PC-9 (cell line): ENCODE data around the gene ADH1C. TPM values are rescaled to one million over a fixed set of nuclear protein-coding genes. Genes with fewer than 3 reads are reported as not detected.

Source experiments
- BruUV-seq: library from RNA; stranded (reverse); fragments of 400-500 nt; replicated peaks from 2 replicates; lab custom pipeline; 2021; lab: Mats Ljungman, UMichigan
- CTCF ChIA-PET: fragments of 300-600 bp; sonication (Branson Sonifier 250); formaldehyde crosslinking; loops from one replicate; lab custom pipeline; 2022; ENCODE audit warnings: antibody characterized with exemption; lab: Charles Lee
- POLR2A ChIA-PET: fragments of 300-600 bp; sonication (Branson Sonifier 250); formaldehyde crosslinking; loops from one replicate; lab custom pipeline; 2022; ENCODE audit warnings: antibody characterized with exemption; ENCODE audit not compliant: unreplicated experiment; lab: Charles Lee
- DNase-seq, 2 experiments: peaks; one replicate each; pipeline versions ENCODE4 v3.0.0 to v3.0.0-alpha.2; 2015 to 2022; ENCODE audit warnings: mixed read lengths in 1 of 2
- H2AFZ ChIP-seq: fragments of 200-600 bp; sonication (generic); 2 replicates; pipeline ENCODE4 v1.8.1; 2017; ENCODE audit warnings: antibody characterized with exemption
- H3F3A ChIP-seq: fragments of 200-600 bp; sonication (generic); 2 replicates; pipeline ENCODE4 v1.8.1; 2017; ENCODE audit warnings: antibody characterized with exemption, mild to moderate bottlenecking, low read depth; ENCODE audit not compliant: insufficient read depth
- H3K27ac ChIP-seq: fragments of 200-600 bp; sonication (generic); 2 replicates; pipeline ENCODE4 v1.6.1; 2016; ENCODE audit warnings: mixed run types
- H3K27me3 ChIP-seq: fragments of 200-600 bp; sonication (generic); 2 replicates; pipeline ENCODE4 v1.6.1; 2016; ENCODE audit warnings: low read depth, mixed run types; ENCODE audit not compliant: insufficient read depth
- H3K36me3 ChIP-seq: fragments of 200-600 bp; sonication (generic); 2 replicates; pipeline ENCODE4 v1.6.1; 2016; ENCODE audit warnings: low read depth, mixed run types
- H3K4me1 ChIP-seq: fragments of 200-600 bp; sonication (generic); replicated peaks from 2 replicates; pipeline ENCODE4 v1.6.1; 2016; ENCODE audit warnings: mixed run types; ENCODE audit not compliant: insufficient read depth
- H3K4me2 ChIP-seq: fragments of 200-600 bp; sonication (generic); 2 replicates; pipeline ENCODE4 v1.6.1; 2017; ENCODE audit warnings: mixed run types
- H3K4me3 ChIP-seq: fragments of 200-600 bp; sonication (generic); 2 replicates; pipeline ENCODE4 v1.6.1; 2016; ENCODE audit warnings: mixed run types
- H3K79me2 ChIP-seq: fragments of 200-600 bp; sonication (generic); 2 replicates; pipeline ENCODE4 v1.6.1; 2017; ENCODE audit warnings: low read depth, mixed run types
- H3K9me2 ChIP-seq: fragments of 200-600 bp; sonication (generic); 2 replicates; pipeline ENCODE4 v1.8.1; 2017; ENCODE audit warnings: mild to moderate bottlenecking; ENCODE audit not compliant: insufficient read depth
- H3K9me3 ChIP-seq: fragments of 200-600 bp; sonication (generic); 2 replicates; pipeline ENCODE4 v1.8.1; 2016; ENCODE audit warnings: low read depth; ENCODE audit not compliant: insufficient read depth
- H4K20me1 ChIP-seq: fragments of 200-600 bp; sonication (generic); 2 replicates; pipeline ENCODE4 v1.8.1; 2017; ENCODE audit not compliant: insufficient read depth
- EZH2 ChIP-seq: fragments of 200-600 bp; sonication (generic); IDR thresholded peaks from 2 replicates; pipeline ENCODE4 v1.8.0; 2017; ENCODE audit warnings: antibody characterized with exemption, low read depth
- intact Hi-C: fragments of 100-400 bp; cut with micrococcal nuclease; formaldehyde crosslinking; loops from one replicate; pipeline ENCODE4 v1.10.0; 2022; ENCODE audit not compliant: unreplicated experiment
- total RNA-seq: library from RNA; stranded (reverse); gene quantifications from 2 replicates; pipeline ENCODE4 v1.2.3, GENCODE V29; 2021
- TF ChIP-seq, protein P1 (sequence below): fragments of 200-600 bp; sonication (generic); conservative IDR thresholded peaks from 2 replicates; pipeline ENCODE4 v1.6.1; 2017; ENCODE audit warnings: mixed run types, antibody characterized with exemption, mild to moderate bottlenecking, moderate library complexity

The ADH1C gene
- total RNA-seq, 1 experiment from 2014 or later = 0.63 TPM

- no TSS peak for BruUV-seq
Observed at GRCh38 chr4:99341426-99341825, 11.1 kb downstream of the ADH1C start.

DNA sequence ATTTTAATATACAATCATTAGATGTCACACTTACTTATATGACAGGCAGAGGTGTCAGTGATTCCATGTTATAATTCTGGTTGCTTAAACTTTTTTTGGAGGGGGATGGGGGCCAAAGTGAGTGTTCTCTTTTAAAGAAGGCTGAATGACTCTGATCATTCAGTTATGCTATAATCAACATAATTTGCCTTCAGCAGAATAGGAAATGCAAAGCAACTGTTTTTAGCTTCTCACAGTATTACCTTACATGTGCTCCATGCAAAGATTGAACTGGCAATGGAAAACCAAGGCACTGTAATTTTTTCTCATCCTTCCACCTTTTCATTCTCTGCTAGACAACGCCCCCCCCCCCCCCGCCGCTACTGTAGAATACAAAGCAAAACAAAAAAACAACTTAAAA, 13.4 kb downstream of the ADH1C start:
- H3K36me3 ChIP-seq = no peaks in the 10 kb centered on the region
- POLR2A ChIA-PET = no interaction called here
- no peak overlapping the region for H2AFZ ChIP-seq
- no peak overlapping the region for H3K4me2 ChIP-seq
- no peaks in the 10 kb centered on the region for H4K20me1 ChIP-seq
- H3K27ac ChIP-seq = no peak overlapping the region
- H3F3A ChIP-seq = no peaks in the 10 kb centered on the region
- no peak for DNase-seq
- H3K79me2 ChIP-seq = no peaks in the 10 kb centered on the region
- CTCF ChIA-PET = no interaction called here
- H3K9me2 ChIP-seq = no peaks in the 10 kb centered on the region
- intact Hi-C loops = no loop called here
- no peak for TF ChIP-seq EZH2
- TF ChIP-seq, protein P1, sequence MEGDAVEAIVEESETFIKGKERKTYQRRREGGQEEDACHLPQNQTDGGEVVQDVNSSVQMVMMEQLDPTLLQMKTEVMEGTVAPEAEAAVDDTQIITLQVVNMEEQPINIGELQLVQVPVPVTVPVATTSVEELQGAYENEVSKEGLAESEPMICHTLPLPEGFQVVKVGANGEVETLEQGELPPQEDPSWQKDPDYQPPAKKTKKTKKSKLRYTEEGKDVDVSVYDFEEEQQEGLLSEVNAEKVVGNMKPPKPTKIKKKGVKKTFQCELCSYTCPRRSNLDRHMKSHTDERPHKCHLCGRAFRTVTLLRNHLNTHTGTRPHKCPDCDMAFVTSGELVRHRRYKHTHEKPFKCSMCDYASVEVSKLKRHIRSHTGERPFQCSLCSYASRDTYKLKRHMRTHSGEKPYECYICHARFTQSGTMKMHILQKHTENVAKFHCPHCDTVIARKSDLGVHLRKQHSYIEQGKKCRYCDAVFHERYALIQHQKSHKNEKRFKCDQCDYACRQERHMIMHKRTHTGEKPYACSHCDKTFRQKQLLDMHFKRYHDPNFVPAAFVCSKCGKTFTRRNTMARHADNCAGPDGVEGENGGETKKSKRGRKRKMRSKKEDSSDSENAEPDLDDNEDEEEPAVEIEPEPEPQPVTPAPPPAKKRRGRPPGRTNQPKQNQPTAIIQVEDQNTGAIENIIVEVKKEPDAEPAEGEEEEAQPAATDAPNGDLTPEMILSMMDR = no peak
- no peaks in the 10 kb centered on the region for H3K27me3 ChIP-seq
- no peaks in the 10 kb centered on the region for H3K4me1 ChIP-seq
- H3K9me3 ChIP-seq = no peaks in the 10 kb centered on the region
- no TSS peak for BruUV-seq
- no peak overlapping the region for H3K4me3 ChIP-seq

More at GRCh38 chr4:99341426-99341825, 11.1 kb downstream of the ADH1C start:
- ChIA-PET CTCF (no interaction called here), POLR2A (no interaction called here)
- Histone ChIP-seq H3K79me2 (no peaks in the 10 kb centered on the region), H2AFZ (no peak overlapping the region), H3K9me3 (no peaks in the 10 kb centered on the region), H3F3A (no peaks in the 10 kb centered on the region), H3K4me3 (no peak overlapping the region), H4K20me1 (no peaks in the 10 kb centered on the region), H3K27me3 (no peaks in the 10 kb centered on the region), H3K4me2 (no peak overlapping the region), H3K27ac (no peak overlapping the region), H3K9me2 (no peaks in the 10 kb centered on the region), H3K4me1 (no peaks in the 10 kb centered on the region), H3K36me3 (no peaks in the 10 kb centered on the region)
- DNase-seq = no peak
- TF ChIP-seq EZH2 = no peak
- TF ChIP-seq, protein P1 = no peak
- intact Hi-C loops = no loop called here

DNA sequence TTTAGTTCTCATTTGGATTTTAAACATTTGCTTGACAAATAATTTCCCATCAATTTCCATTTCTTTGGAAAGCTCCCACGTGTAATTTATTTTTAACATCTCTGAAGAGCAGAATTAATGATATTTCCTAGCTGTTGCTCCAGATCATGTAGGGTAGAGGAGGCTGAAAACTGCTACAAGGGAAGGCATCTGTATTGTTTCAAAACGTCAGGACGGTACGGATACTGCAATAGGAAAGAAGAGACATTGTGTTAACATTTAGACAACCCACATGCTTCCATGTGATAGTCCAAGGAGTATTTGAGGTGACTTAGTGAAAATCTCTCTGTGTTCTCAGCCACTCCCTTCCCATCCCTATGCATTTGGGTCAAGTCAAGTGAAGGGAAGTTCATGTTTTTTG, 16.0 kb downstream of the ADH1C start:
- Histone ChIP-seq H3K36me3 (no peaks in the 10 kb centered on the region), H3K4me2 (no peak overlapping the region), H3K9me3 (no peaks in the 10 kb centered on the region), H3F3A (no peaks in the 10 kb centered on the region), H3K4me1 (peaks cover 4% of the 10 kb centered on the region; the same call in 1 of the 2 replicates), H3K79me2 (no peaks in the 10 kb centered on the region), H4K20me1 (no peaks in the 10 kb centered on the region), H3K27ac (no peak overlapping the region), H3K9me2 (no peaks in the 10 kb centered on the region), H3K4me3 (no peak overlapping the region), H3K27me3 (no peaks in the 10 kb centered on the region), H2AFZ (no peak overlapping the region)
- BruUV-seq = no TSS peak
- CTCF ChIA-PET = no interaction called here
- intact Hi-C loops = no loop called here
- DNase-seq = no peak
- TF ChIP-seq EZH2 = no peak
- TF ChIP-seq, protein P1 = no peak
- POLR2A ChIA-PET = no interaction called here
